MCF 10A (cell line): ENCODE data around the gene ZSWIM6. TPM values are rescaled to one million over a fixed set of nuclear protein-coding genes. Genes with fewer than 3 reads are reported as not detected.

ENCODE experiments used
- BruUV-seq: library from RNA; stranded (reverse); fragments of 400-500 nt; replicated peaks from 2 replicates; lab custom pipeline; 2021; lab: Mats Ljungman, UMichigan
- CTCF ChIA-PET: fragments of 300-600 bp; sonication (Branson Sonifier 250); formaldehyde crosslinking; extraction: SDS; loops from one replicate; lab custom pipeline; 2021; ENCODE audit warnings: antibody characterized with exemption, inconsistent platforms; lab: Yijun Ruan, JAX
- POLR2A ChIA-PET: fragments of 300-600, 350-650 bp; sonication (Branson Sonifier 250); formaldehyde crosslinking; extraction: SDS; loops from one replicate; lab custom pipeline; 2020; ENCODE audit warnings: antibody characterized with exemption, inconsistent platforms; lab: Yijun Ruan, JAX
- DNase-seq: peaks from one replicate; pipeline ENCODE4 v3.0.0-alpha.2; 2018; ENCODE audit not compliant: unreplicated experiment
- H3K27ac Mint-ChIP-seq: one replicate; pipeline ENCODE4 v1.8.0; 2022; ENCODE audit warnings: mild to moderate bottlenecking, low read depth, mixed read lengths; ENCODE audit not compliant: unreplicated experiment
- H3K27me3 Mint-ChIP-seq: one replicate; pipeline ENCODE4 v1.8.0; 2022; ENCODE audit warnings: mixed read lengths; ENCODE audit not compliant: insufficient read depth, unreplicated experiment
- H3K36me3 Mint-ChIP-seq: one replicate; pipeline ENCODE4 v1.8.0; 2022; ENCODE audit warnings: mild to moderate bottlenecking, moderate library complexity, mixed read lengths; ENCODE audit not compliant: insufficient read depth, unreplicated experiment
- H3K4me1 Mint-ChIP-seq: one replicate; pipeline ENCODE4 v1.8.0; 2022; ENCODE audit warnings: mixed read lengths; ENCODE audit not compliant: insufficient read depth, unreplicated experiment
- H3K4me3 Mint-ChIP-seq: one replicate; pipeline ENCODE4 v1.8.0; 2022; ENCODE audit warnings: mild to moderate bottlenecking, moderate library complexity, mixed read lengths; ENCODE audit not compliant: unreplicated experiment
- H3K9me3 Mint-ChIP-seq: one replicate; pipeline ENCODE4 v1.8.0; 2022; ENCODE audit warnings: mixed read lengths; ENCODE audit not compliant: unreplicated experiment
- CTCF ChIP-seq: fragments of 200-600 bp; IDR thresholded peaks from one replicate; pipeline ENCODE4 v1.8.0; 2022; ENCODE audit warnings: antibody characterized with exemption, mild to moderate bottlenecking; ENCODE audit not compliant: unreplicated experiment
- intact Hi-C: fragments of 100-400 bp; cut with micrococcal nuclease; formaldehyde crosslinking; loops from 2 replicates; pipeline ENCODE4 v1.14.1; 2022
- total RNA-seq: library from RNA; stranded (reverse); gene quantifications from 2 replicates; pipeline ENCODE4 v1.2.3, GENCODE V29; 2022

Gene ZSWIM6
- total RNA-seq, 1 experiment from 2014 or later = 12.0 TPM

GRCh38 chr5:61576556-61576955 lies 244.5 kb downstream of the ZSWIM6 start:
- no TSS peak for BruUV-seq
- Mint-ChIP-seq H3K4me1 (no peaks in the 10 kb centered on the region), H3K27ac (no peak overlapping the region), H3K27me3 (no peaks in the 10 kb centered on the region), H3K9me3 (no peaks in the 10 kb centered on the region), H3K4me3 (no peak overlapping the region), H3K36me3 (no peaks in the 10 kb centered on the region)
- no peak for DNase-seq
- ChIA-PET POLR2A (no interaction called here), CTCF (interaction anchor here (0.6 kb wide), 1 partner anchor 618 kb away, joined by 3 read pairs; no protein-coding TSS in a partner anchor)
- no peak for TF ChIP-seq CTCF
- intact Hi-C loops = no loop called here

DNA sequence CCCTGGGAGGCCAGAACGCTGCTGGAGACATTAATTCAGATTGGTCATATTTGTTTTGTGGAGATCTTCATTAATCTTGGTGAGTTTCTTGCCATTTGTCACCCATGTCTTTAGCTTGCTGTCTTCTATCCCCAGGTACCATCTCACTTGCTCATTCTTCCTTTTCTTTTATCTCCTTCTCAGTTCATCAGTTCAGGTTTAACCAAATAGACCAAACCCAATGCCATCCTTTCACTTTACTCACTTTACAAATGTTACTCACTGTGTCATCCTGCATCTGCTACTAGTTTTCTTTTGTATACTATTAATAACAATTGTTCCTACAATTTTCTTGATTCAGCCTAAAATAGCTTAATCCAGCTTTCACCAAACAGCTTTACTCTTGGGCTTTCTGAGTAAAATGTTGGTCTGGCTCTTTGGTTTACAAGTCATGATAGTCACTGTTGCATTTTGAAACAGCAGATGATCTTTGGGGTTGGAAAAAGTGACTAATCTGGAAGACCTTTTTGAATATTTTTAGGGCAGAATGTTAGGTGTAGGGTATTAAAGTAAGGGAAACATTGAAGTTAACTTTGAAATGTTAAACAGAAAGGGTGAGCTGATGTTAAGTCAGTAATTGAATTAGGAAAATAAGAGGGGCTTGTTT lies 246.9 kb downstream of the ZSWIM6 start:
- DNase-seq = no peak
- Mint-ChIP-seq H3K36me3 (no peaks in the 10 kb centered on the region), H3K27me3 (no peaks in the 10 kb centered on the region), H3K9me3 (no peaks in the 10 kb centered on the region), H3K4me3 (no peak overlapping the region), H3K4me1 (no peaks in the 10 kb centered on the region), H3K27ac (no peak overlapping the region)
- intact Hi-C loops = no loop called here
- BruUV-seq = no TSS peak
- TF ChIP-seq CTCF = no peak
- ChIA-PET POLR2A (interaction anchor here (1.0 kb wide), 1 partner anchor 25 kb away, joined by 3 read pairs; no protein-coding TSS in a partner anchor), CTCF (no interaction called here)

- CTCF ChIA-PET = interaction anchor here (0.8 kb wide), 1 partner anchor 17 kb away, joined by 3 read pairs; no protein-coding TSS in a partner anchor
- Mint-ChIP-seq H3K4me3 (no peak overlapping the region), H3K27ac (no peak overlapping the region), H3K4me1 (no peaks in the 10 kb centered on the region), H3K36me3 (no peaks in the 10 kb centered on the region), H3K27me3 (no peaks in the 10 kb centered on the region), H3K9me3 (peaks cover 3% of the 10 kb centered on the region)
- BruUV-seq = no TSS peak
- POLR2A ChIA-PET = interaction anchor here (0.6 kb wide), 1 partner anchor 14 kb away, joined by 3 read pairs; no protein-coding TSS in a partner anchor
- intact Hi-C loops = no loop called here
- no peak for TF ChIP-seq CTCF
- no peak for DNase-seq
These were observed 250.3 kb downstream of the ZSWIM6 start for GRCh38 chr5:61582205-61582820.

DNA sequence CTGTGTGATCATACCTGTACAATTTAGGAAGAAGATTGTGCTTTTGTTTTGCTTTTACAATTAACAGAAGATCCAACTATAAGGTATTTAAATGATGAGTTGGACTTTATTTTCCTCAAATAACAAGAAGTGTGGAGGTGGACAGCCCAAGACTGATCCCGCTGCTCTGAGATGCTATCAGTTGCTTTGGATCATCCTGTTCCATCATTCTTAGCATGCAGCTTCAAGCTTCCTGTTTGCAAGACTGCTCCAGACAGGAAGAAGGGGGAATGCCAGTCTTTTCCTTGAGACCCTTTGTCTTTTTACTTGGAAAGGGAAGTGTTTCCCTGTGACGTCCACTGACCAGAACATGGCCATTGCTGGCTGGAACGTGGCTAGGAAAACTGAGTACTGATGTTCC lies 250.8 kb downstream of the ZSWIM6 start:
- H3K4me1 Mint-ChIP-seq = no peaks in the 10 kb centered on the region
- no TSS peak for BruUV-seq
- H3K4me3 Mint-ChIP-seq = no peak overlapping the region
- peaks cover 9% of the 10 kb centered on the region for H3K9me3 Mint-ChIP-seq
- CTCF ChIA-PET = interaction anchor here (0.8 kb wide), 1 partner anchor 24 kb away, joined by 3 read pairs; no protein-coding TSS in a partner anchor
- no peak for TF ChIP-seq CTCF
- H3K27me3 Mint-ChIP-seq = no peaks in the 10 kb centered on the region
- no peaks in the 10 kb centered on the region for H3K36me3 Mint-ChIP-seq
- POLR2A ChIA-PET = no interaction called here
- no peak overlapping the region for H3K27ac Mint-ChIP-seq
- intact Hi-C loops = no loop called here
- no peak for DNase-seq
